EH (cell line): ENCODE measurements around the gene ERO1B.
A peak's percentile ranks its signal among the peaks of the same experiment; 100 is the strongest.
"Not testable (repeated sequence)": the region's sequence is repeated elsewhere in the genome, so short reads cannot be mapped to it uniquely, and the experiment has no call there.

ENCODE experiments used
- DNase-seq: peaks from one replicate; pipeline ENCODE4 v3.0.0-alpha.2; 2015; ENCODE audit warnings: low read depth

ERO1B gene

GRCh38 chr1:236251587-236251986 is 30.2 kb downstream of the ERO1B start:
- no peak for DNase-seq

GRCh38 chr1:236247286-236247685 is 34.5 kb downstream of the ERO1B start:
- DNase-seq: peak; percentile 9

GRCh38 chr1:236242568-236242967 is 39.2 kb downstream of the ERO1B start:
- DNase-seq: no peak

- DNase-seq: no peak
Observed at GRCh38 chr1:236240675-236241074, 41.1 kb downstream of the ERO1B start.

GRCh38 chr1:236239092-236239585 is 42.6 kb downstream of the ERO1B start:
- no peak for DNase-seq

- no peak for DNase-seq
Observed at GRCh38 chr1:236235116-236235515, 46.6 kb downstream of the ERO1B start.

GRCh38 chr1:236228411-236228810 is 53.3 kb downstream of the ERO1B start:
- DNase-seq: no peak

GRCh38 chr1:236222632-236223031 is 59.1 kb downstream of the ERO1B start:
- no peak for DNase-seq

- DNase-seq: no peak
Observed at GRCh38 chr1:236220473-236220872, 61.3 kb downstream of the ERO1B start.

- DNase-seq: no peak
Observed at GRCh38 chr1:236214761-236215160, 67.0 kb downstream of the ERO1B start.

GRCh38 chr1:236213534-236213933 is 68.2 kb downstream of the ERO1B start:
- no peak for DNase-seq

GRCh38 chr1:236211815-236212214 is 69.9 kb downstream of the ERO1B start:
- DNase-seq: no peak

- DNase-seq: no peak
Observed at GRCh38 chr1:236209713-236210112, 72.0 kb downstream of the ERO1B start.

- DNase-seq: peak; percentile 7
Observed at GRCh38 chr1:236209185-236209584, 72.6 kb downstream of the ERO1B start.

GRCh38 chr1:236207569-236207968 is 74.2 kb downstream of the ERO1B start:
- DNase-seq: no peak

- no peak for DNase-seq
Observed at GRCh38 chr1:236207121-236207520, 74.6 kb downstream of the ERO1B start.

GRCh38 chr1:236206548-236206947 is 75.2 kb downstream of the ERO1B start:
- no peak for DNase-seq

GRCh38 chr1:236204656-236205055 is 77.1 kb downstream of the ERO1B start:
- DNase-seq: no peak

- no peak for DNase-seq
Observed at GRCh38 chr1:236204039-236204438, 77.7 kb downstream of the ERO1B start.

GRCh38 chr1:236201786-236202185 is 80.0 kb downstream of the ERO1B start:
- no peak for DNase-seq

- no peak for DNase-seq
Observed at GRCh38 chr1:236200925-236201324, 80.8 kb downstream of the ERO1B start.

GRCh38 chr1:236193184-236193583 is 88.6 kb downstream of the ERO1B start:
- DNase-seq: peak; percentile 2

GRCh38 chr1:236188084-236188483 is 93.7 kb downstream of the ERO1B start:
- DNase-seq: not testable (repeated sequence)

- not testable (repeated sequence) for DNase-seq
Observed at GRCh38 chr1:236186471-236186870, 95.3 kb downstream of the ERO1B start.

- DNase-seq: no peak
Observed at GRCh38 chr1:236185687-236186086, 96.1 kb downstream of the ERO1B start.
